ENCODE data around the gene ARHGAP25.

The ARHGAP25 gene

DNA sequence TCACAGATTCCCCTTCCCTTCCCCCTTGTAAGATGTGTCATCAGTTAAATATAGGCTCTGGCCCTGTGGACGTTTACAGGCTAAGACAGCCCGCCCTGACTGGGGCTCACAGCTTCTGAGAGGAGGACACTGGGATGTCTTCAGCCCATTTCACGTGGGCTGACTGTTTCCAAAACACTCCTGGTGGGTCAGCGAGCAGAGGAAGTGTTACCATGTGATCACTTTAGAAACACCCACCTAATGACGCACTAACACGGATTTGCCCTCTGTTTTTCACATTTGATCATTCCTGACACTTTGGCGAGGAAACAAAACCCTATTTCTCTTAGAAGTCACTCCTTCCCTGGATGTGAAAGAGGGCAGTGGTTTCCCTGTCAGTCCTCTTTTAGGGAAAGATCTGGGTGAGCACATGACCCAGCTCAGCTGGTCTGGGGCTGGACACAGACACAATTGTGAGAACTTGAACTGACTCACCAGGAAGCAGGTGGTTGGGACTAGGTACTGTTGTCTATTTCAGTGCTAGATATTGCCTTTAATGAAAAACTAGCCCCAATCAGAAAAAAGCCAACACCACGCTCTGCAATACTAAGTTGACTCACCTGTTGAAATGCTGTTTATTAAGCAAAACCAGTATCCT is 97.7 kb downstream of the ARHGAP25 start:
- TF ChIP-seq, protein P1, sequence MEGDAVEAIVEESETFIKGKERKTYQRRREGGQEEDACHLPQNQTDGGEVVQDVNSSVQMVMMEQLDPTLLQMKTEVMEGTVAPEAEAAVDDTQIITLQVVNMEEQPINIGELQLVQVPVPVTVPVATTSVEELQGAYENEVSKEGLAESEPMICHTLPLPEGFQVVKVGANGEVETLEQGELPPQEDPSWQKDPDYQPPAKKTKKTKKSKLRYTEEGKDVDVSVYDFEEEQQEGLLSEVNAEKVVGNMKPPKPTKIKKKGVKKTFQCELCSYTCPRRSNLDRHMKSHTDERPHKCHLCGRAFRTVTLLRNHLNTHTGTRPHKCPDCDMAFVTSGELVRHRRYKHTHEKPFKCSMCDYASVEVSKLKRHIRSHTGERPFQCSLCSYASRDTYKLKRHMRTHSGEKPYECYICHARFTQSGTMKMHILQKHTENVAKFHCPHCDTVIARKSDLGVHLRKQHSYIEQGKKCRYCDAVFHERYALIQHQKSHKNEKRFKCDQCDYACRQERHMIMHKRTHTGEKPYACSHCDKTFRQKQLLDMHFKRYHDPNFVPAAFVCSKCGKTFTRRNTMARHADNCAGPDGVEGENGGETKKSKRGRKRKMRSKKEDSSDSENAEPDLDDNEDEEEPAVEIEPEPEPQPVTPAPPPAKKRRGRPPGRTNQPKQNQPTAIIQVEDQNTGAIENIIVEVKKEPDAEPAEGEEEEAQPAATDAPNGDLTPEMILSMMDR (IDR thresholded peaks at IDR 0.05; ENCODE audit: low read depth, low read length, missing control alignments): no peak
- DNase-seq (ENCODE audit: low read depth): no peak
- in situ Hi-C loops (cut with HindIII; ENCODE audit: low sequenced_read_pairs): no loop called here
- H3K4me3 ChIP-seq (ENCODE audit: low read depth, low read length): no peak overlapping the region

DNA sequence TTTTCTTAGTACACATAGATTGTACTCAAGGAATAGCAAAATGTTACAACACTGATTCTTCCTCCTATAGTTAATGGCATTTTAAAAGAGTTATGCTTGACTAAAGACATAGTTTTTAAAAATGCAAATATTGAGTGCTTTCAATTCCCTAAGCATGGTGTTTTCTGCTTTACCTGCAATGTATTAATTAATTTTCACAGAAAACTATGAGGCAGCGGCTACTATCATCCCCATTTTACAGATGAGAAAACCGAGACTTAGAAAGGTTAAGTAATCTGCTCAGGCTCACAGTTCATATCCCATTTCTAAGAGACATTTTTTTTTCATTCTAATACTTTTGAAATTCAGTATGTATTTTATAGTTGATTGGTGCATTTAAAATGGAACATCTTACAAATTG is 98.6 kb downstream of the ARHGAP25 start:
- TF ChIP-seq, protein P1 (IDR thresholded peaks at IDR 0.05; ENCODE audit: low read depth, low read length, missing control alignments): no peak
- in situ Hi-C loops (cut with HindIII; ENCODE audit: low sequenced_read_pairs): no loop called here
- DNase-seq (ENCODE audit: low read depth): no peak
- no peak overlapping the region for H3K4me3 ChIP-seq (ENCODE audit: low read depth, low read length)

DNA sequence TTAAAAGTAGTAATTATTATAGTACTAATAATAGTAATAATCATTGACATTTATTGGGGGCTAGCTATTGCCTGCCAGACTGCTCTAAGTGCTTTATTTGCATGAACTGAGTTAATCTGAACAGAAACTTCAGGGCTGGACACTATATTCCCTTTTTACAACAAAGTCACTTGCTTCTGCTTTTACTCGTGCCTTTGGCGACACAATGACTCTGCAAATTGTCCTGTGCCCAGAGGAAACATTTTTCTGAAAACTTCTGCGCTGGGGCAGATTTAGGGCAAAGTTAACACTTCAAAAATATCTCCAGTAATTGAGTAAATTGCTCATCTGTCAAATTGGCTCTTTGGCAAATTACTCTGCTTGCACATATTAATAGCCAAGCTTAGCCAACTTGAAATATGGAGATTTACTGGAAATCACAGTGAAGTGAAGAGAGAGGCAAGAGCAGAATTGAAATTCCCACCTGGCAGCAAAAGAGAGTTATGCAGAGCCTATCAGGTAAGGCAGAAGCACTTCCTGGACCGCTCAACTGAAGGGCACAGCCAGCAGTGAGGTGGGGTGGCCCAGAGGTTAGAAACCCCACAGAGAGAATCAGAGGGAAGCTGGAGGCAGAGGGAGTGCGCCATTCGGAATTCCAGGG is 100.2 kb downstream of the ARHGAP25 start:
- in situ Hi-C loops (cut with HindIII; ENCODE audit: low sequenced_read_pairs): no loop called here
- no peak for DNase-seq (ENCODE audit: low read depth)
- TF ChIP-seq, protein P1 (IDR thresholded peaks at IDR 0.05; ENCODE audit: low read depth, low read length, missing control alignments): no peak
- no peak overlapping the region for H3K4me3 ChIP-seq (ENCODE audit: low read depth, low read length)

DNA sequence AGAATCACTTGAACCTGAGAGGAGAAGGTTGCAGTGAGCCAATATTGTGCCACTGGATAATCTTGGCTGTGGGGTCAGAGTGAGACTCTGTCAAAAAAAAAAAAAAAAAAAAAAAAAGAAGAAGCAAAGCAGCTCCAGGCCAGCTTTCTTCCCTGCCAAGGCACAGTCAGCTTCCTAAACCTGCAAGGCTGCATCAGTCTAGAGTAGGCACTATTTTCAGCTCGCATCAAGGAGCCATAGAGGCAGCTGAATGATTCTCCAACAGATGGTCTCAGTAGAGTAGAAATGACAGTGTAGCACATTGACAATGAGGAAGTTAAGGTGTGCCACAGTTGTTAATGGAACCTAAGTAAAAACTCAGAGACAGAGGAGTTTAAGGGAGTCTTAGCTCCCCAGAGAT is 101.0 kb downstream of the ARHGAP25 start:
- in situ Hi-C loops (cut with HindIII; ENCODE audit: low sequenced_read_pairs): no loop called here
- H3K4me3 ChIP-seq (ENCODE audit: low read depth, low read length): no peak overlapping the region
- TF ChIP-seq, protein P1 (IDR thresholded peaks at IDR 0.05; ENCODE audit: low read depth, low read length, missing control alignments): no peak
- no peak for DNase-seq (ENCODE audit: low read depth)

DNA sequence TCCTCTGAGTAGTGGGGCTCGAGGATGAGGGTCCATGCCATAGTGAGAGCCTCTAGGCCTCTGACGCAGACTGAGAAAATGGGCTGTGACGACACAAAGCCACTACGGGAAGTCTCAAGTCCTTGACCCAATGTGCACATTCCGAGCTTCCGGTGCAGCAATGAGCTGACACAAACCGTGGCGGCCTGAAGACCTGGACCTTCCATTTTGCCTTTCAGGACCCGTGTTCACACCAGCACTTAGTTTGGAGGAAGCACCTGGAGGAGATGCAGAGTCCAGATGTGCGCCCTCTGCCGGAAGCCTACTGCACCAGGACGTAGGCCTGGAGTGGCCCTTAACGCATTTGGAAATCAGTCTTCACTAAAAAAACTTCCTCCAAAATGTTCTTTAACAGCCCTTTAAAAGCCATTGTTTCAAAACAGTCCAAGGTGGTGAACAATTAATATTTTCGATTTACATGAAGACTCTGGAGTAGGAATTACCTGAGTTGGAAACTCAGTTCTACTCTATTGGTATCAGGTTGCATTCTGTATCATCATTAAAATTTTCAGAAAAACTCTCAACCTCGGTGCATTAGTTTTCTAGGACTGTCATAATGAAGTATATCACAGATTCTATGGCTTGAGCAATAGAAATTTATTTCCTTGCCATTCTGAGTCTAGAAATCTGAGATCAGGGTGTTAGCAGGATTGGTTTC is 102.7 kb downstream of the ARHGAP25 start:
- DNase-seq (ENCODE audit: low read depth): no peak
- H3K4me3 ChIP-seq (ENCODE audit: low read depth, low read length): no peak overlapping the region
- in situ Hi-C loops (cut with HindIII; ENCODE audit: low sequenced_read_pairs): no loop called here

DNA sequence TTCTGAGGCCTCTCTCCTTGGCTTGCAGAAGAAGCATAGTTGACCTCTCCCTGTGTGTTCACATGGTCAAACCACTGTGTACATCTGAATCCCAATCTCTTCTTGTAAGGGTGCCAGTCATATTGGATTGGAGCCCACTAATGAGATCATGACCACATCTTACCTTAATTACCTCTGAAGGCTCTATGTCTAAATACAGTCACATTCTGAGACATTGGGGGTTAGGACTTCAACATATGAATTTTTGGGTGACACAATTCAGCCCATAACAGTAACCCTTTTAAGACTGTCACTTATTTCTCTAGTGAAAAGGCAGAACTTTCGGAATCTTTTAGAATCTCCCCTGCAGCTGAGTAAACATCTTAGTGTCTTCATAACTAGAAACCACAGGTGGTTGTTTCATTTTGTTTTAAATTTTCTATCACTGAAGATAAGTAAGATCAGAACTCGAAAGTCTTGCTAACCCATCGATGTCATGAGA is 103.3 kb downstream of the ARHGAP25 start:
- TF ChIP-seq, protein P1 (IDR thresholded peaks at IDR 0.05; ENCODE audit: low read depth, low read length, missing control alignments): no peak
- H3K4me3 ChIP-seq (ENCODE audit: low read depth, low read length): no peak overlapping the region
- DNase-seq (ENCODE audit: low read depth): peak; percentile 60
- in situ Hi-C loops (cut with HindIII; ENCODE audit: low sequenced_read_pairs): no loop called here

More for the DNA sequence above, 102.7 kb downstream of the ARHGAP25 start:
- TF ChIP-seq, protein P1 (IDR thresholded peaks at IDR 0.05; ENCODE audit: low read depth, low read length, missing control alignments): peak; percentile 67

All from astrocyte of the cerebellum (primary cell).